Liver (tissue), 9 donors: ENCODE measurements around the gene BGN. TPM values are rescaled to one million over a fixed set of nuclear protein-coding genes. Genes with fewer than 3 reads are reported as not detected.

Source experiments
- DNase-seq: peaks from one replicate; pipeline ENCODE4 v3.0.0-alpha.2; 2017; ENCODE audit warnings: low spot score
- H3K27ac ChIP-seq, 2 donors: one replicate each; pipeline ENCODE4 v1.7.0; 2013; ENCODE audit warnings: inconsistent platforms in 2 of 2, low read length in 2 of 2, control low read depth in 1 of 2, low read depth in 1 of 2, mild to moderate bottlenecking in 1 of 2
- H3K27me3 ChIP-seq, 4 donors: one replicate each; pipeline versions ENCODE4 v1.6.1 to v1.7.0; 2013; ENCODE audit warnings: low read length in 3 of 4, inconsistent platforms in 1 of 4, mild to moderate bottlenecking in 1 of 4, moderate library complexity in 1 of 4; ENCODE audit not compliant: control insufficient read depth in 4 of 4, insufficient read depth in 4 of 4
- H3K36me3 ChIP-seq, 4 donors: one replicate each; pipeline versions ENCODE4 v1.6.1 to v1.7.0; 2013; ENCODE audit warnings: low read length in 3 of 4, mild to moderate bottlenecking in 3 of 4, low read depth in 1 of 4, moderate library complexity in 1 of 4; ENCODE audit not compliant: control insufficient read depth in 4 of 4, insufficient read depth in 3 of 4
- H3K4me1 ChIP-seq, 4 donors: one replicate each; pipeline versions ENCODE4 v1.6.1 to v1.7.0; 2013; ENCODE audit warnings: low read length in 3 of 4, mild to moderate bottlenecking in 3 of 4, moderate library complexity in 1 of 4; ENCODE audit not compliant: control insufficient read depth in 4 of 4, insufficient read depth in 4 of 4
- H3K4me3 ChIP-seq, 3 donors: one replicate each; pipeline versions ENCODE4 v1.6.1 to v1.7.0; 2013; ENCODE audit warnings: low read length in 3 of 3, control low read depth in 1 of 3, low read depth in 1 of 3, mild to moderate bottlenecking in 1 of 3
- H3K9ac ChIP-seq, 2 donors: one replicate each; pipeline ENCODE4 v1.7.0; 2013; ENCODE audit warnings: low read length in 2 of 2, mild to moderate bottlenecking in 2 of 2, moderate library complexity in 2 of 2, control low read depth in 1 of 2, low read depth in 1 of 2
- H3K9me3 ChIP-seq, 4 donors: one replicate each; pipeline versions ENCODE4 v1.6.1 to v1.7.0; 2013; ENCODE audit warnings: low read length in 3 of 4; ENCODE audit not compliant: control insufficient read depth in 4 of 4
- ATF3 ChIP-seq: IDR thresholded peaks from 2 replicates; pipeline ENCODE4 v1.6.1; 2016; ENCODE audit warnings: antibody characterized with exemption
- EGR1 ChIP-seq, 2 donors: IDR thresholded peaks; 2 replicates each; pipeline ENCODE4 v1.6.1; 2016 to 2018; ENCODE audit warnings: antibody characterized with exemption in 2 of 2, low read depth in 2 of 2
- FOXA1 ChIP-seq: IDR thresholded peaks from 2 replicates; pipeline ENCODE4 v1.6.1; 2016; ENCODE audit warnings: antibody characterized with exemption
- FOXA2 ChIP-seq: IDR thresholded peaks from 2 replicates; pipeline ENCODE4 v1.6.1; 2016; ENCODE audit warnings: antibody characterized with exemption
- GABPA ChIP-seq, 2 donors: IDR thresholded peaks in 1 of 2; conservative IDR thresholded peaks in 1 of 2; 2 replicates each; pipeline ENCODE4 v1.6.1; 2016; ENCODE audit warnings: antibody characterized with exemption in 2 of 2, mild to moderate bottlenecking in 1 of 2, moderate library complexity in 1 of 2
- HNF4A ChIP-seq, 2 donors: conservative IDR thresholded peaks; 2 replicates each; pipeline ENCODE4 v1.6.1; 2016; ENCODE audit warnings: antibody characterized with exemption in 2 of 2, mild to moderate bottlenecking in 2 of 2
- HNF4G ChIP-seq: IDR thresholded peaks from 2 replicates; pipeline ENCODE4 v1.6.1; 2016; ENCODE audit warnings: antibody characterized with exemption
- JUND ChIP-seq, 2 donors: IDR thresholded peaks; 2 replicates each; pipeline ENCODE4 v1.6.1; 2016; ENCODE audit warnings: antibody characterized with exemption in 2 of 2
- MAX ChIP-seq: IDR thresholded peaks from 2 replicates; pipeline ENCODE4 v1.6.1; 2016; ENCODE audit warnings: antibody characterized with exemption
- NR2F2 ChIP-seq: IDR thresholded peaks from 2 replicates; pipeline ENCODE4 v1.6.1; 2016; ENCODE audit warnings: antibody characterized with exemption
- RAD21 ChIP-seq, 2 donors: IDR thresholded peaks; 2 replicates each; pipeline ENCODE4 v1.6.1; 2016; ENCODE audit warnings: antibody characterized with exemption in 2 of 2, mild to moderate bottlenecking in 2 of 2
- RXRA ChIP-seq, 2 donors: IDR thresholded peaks; 2 replicates each; pipeline ENCODE4 v1.6.1; 2017 to 2018; ENCODE audit warnings: antibody characterized with exemption in 2 of 2, mild to moderate bottlenecking in 1 of 2
- SP1 ChIP-seq: IDR thresholded peaks from 2 replicates; pipeline ENCODE4 v1.6.1; 2018; ENCODE audit warnings: antibody characterized with exemption, mild to moderate bottlenecking
- YY1 ChIP-seq: IDR thresholded peaks from 2 replicates; pipeline ENCODE4 v1.6.1; 2016; ENCODE audit warnings: antibody characterized with exemption, mild to moderate bottlenecking
- ZBTB33 ChIP-seq: IDR thresholded peaks from 2 replicates; pipeline ENCODE4 v1.6.1; 2016; ENCODE audit warnings: antibody characterized with exemption
- WGBS: extraction: QIAGEN DNeasy Blood & Tissue Kit; methylation state at CpG from one replicate; pipeline ENCODE4 v1.1.7; 2013; 5-methylcytosine and 5-hydroxymethylcytosine counted together
- polyA plus RNA-seq, 2 donors: library from polyadenylated mRNA; stranded (reverse) in 1 of 2; unstranded in 1 of 2; fragments of 200-250 nt in 1 of 2; fragments of >200 nt in 1 of 2; fragmentation: Nextera tagmentation in 1 of 2; extraction: Ambion mirVana in 1 of 2; gene quantifications; one replicate each; pipeline versions ENCODE4 v1.2.1 to v1.2.3, GENCODE V29; 2013 to 2015
- total RNA-seq, 2 donors: library from RNA; depleted of rRNA; stranded (reverse); fragments of >200 nt; gene quantifications; one replicate each; pipeline ENCODE4 v1.2.3, GENCODE V29; 2014
- TF ChIP-seq, protein P1 (sequence below): fragments of 150-350 bp; IDR thresholded peaks from 2 replicates; pipeline ENCODE4 v1.5.1; 2017; ENCODE audit warnings: improper control_type of control experiment, low read depth, low read length; ENCODE audit not compliant: missing input control
- donor health status: healthy.
- donor health status: healthy.
- donor health status: healthy.
- donor health status: healthy.
- donor health status: healthy.

The BGN gene
- total and polyA plus RNA-seq, 4 donors, result 11.7 to 131 (median 44.8) TPM

DNA sequence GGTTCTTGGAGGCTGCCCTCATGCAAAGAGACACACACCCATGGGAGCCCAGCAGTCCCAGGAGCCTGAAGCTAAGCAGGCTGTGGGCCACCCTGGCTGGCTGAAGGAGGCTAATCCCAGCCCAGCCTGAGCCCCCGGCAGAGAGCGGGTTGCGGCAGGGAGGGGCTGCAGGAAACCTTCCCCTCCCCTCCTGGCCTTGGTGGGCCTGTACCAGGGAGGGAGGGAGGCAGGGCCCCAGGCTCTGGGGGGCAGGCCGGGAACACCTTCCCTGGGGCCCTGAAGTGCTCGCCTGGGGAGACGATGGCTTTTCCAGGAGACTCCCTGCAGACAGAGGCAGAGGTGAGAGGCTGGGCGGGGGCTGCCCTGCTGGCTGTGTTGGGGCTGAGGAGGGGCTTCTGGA is 3.7 kb downstream of the BGN start (continued):
- TF ChIP-seq HNF4G (no peak), NR2F2 (no peak), RAD21 (IDR thresholded peaks at IDR 0.05) (no peak), EGR1 (IDR thresholded peaks at IDR 0.05; ENCODE audit: low read depth in 2 of 2) (no peak), YY1 (no peak)

GRCh38 chrX:153499341-153499740 is 4.6 kb downstream of the BGN start:
- WGBS, result 62% methylated on average over 15 of the region's 15 CpGs
- TF ChIP-seq ZBTB33, result no peak
- TF ChIP-seq RXRA (IDR thresholded peaks at IDR 0.05), result no peak
- no peak for TF ChIP-seq YY1
- TF ChIP-seq HNF4A (conservative IDR thresholded peaks at IDR 0.05), result no peak
- Histone ChIP-seq H3K4me1 (no peaks in the 10 kb centered on the region), H3K27me3 (no peaks in the 10 kb centered on the region), H3K27ac (no peak overlapping the region), H3K36me3 (no peaks in the 10 kb centered on the region), H3K9ac (no peak overlapping the region), H3K4me3 (no peak overlapping the region), H3K9me3 (no peaks in the 10 kb centered on the region)
- DNase-seq, result no peak

GRCh38 chrX:153499876-153500275 is 5.1 kb downstream of the BGN start:
- Histone ChIP-seq H3K4me1 (no peaks in the 10 kb centered on the region), H3K27me3 (no peaks in the 10 kb centered on the region), H3K4me3 (no peak overlapping the region), H3K36me3 (no peaks in the 10 kb centered on the region), H3K27ac (no peak overlapping the region), H3K9me3 (no peaks in the 10 kb centered on the region), H3K9ac (no peak overlapping the region)
- WGBS, result 77% methylated on average over 17 of the region's 17 CpGs
- no peak for DNase-seq
- no peak for TF ChIP-seq YY1

GRCh38 chrX:153500676-153501280 is 6.0 kb downstream of the BGN start:
- H3K4me1 ChIP-seq, result no peaks in the 10 kb centered on the region
- no peaks in the 10 kb centered on the region for H3K36me3 ChIP-seq
- no peak overlapping the region for H3K4me3 ChIP-seq
- DNase-seq, result no peak
- no peaks in the 10 kb centered on the region for H3K27me3 ChIP-seq
- no peak overlapping the region for H3K9ac ChIP-seq
- no peaks in the 10 kb centered on the region for H3K9me3 ChIP-seq
- H3K27ac ChIP-seq, result no peak overlapping the region
- WGBS, result 80% methylated on average over 9 of the region's 9 CpGs
- TF ChIP-seq GABPA (IDR thresholded peaks at IDR 0.05 in 1 of 2, conservative IDR thresholded peaks at IDR 0.05 in 1 of 2) (no peak), FOXA2 (no peak), ZBTB33 (no peak), MAX (no peak), EGR1 (IDR thresholded peaks at IDR 0.05; ENCODE audit: low read depth in 2 of 2) (no peak), NR2F2 (no peak), JUND (IDR thresholded peaks at IDR 0.05) (no peak), YY1 (no peak), RXRA (IDR thresholded peaks at IDR 0.05) (no peak), ATF3 (no peak), SP1 (no peak), HNF4A (conservative IDR thresholded peaks at IDR 0.05) (no peak), HNF4G (no peak), FOXA1 (no peak)
- TF ChIP-seq, protein P1, sequence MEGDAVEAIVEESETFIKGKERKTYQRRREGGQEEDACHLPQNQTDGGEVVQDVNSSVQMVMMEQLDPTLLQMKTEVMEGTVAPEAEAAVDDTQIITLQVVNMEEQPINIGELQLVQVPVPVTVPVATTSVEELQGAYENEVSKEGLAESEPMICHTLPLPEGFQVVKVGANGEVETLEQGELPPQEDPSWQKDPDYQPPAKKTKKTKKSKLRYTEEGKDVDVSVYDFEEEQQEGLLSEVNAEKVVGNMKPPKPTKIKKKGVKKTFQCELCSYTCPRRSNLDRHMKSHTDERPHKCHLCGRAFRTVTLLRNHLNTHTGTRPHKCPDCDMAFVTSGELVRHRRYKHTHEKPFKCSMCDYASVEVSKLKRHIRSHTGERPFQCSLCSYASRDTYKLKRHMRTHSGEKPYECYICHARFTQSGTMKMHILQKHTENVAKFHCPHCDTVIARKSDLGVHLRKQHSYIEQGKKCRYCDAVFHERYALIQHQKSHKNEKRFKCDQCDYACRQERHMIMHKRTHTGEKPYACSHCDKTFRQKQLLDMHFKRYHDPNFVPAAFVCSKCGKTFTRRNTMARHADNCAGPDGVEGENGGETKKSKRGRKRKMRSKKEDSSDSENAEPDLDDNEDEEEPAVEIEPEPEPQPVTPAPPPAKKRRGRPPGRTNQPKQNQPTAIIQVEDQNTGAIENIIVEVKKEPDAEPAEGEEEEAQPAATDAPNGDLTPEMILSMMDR, result no peak
